Panc1 (cell line): ENCODE results near the gene SCN1B. TPM values are rescaled to one million over a fixed set of nuclear protein-coding genes. Genes with fewer than 3 reads are reported as not detected.

Source experiments
- ATAC-seq: fragments of 200-7000 bp; cut with Tn5 transposase; 2 replicates; pipeline ENCODE4 v1.9.1; 2020; ENCODE audit warnings: mild to moderate bottlenecking, moderate library complexity
- BruUV-seq: library from RNA; stranded (reverse); fragments of 400-500 nt; replicated peaks from 2 replicates; lab custom pipeline; 2021; lab: Mats Ljungman, UMichigan
- CTCF ChIA-PET: fragments of 300-600 bp; sonication (Branson Sonifier 250); formaldehyde crosslinking; loops from one replicate; lab custom pipeline; 2022; ENCODE audit warnings: antibody characterized with exemption; lab: Charles Lee
- POLR2A ChIA-PET: fragments of 300-600 bp; sonication (Branson Sonifier 250); formaldehyde crosslinking; loops from one replicate; lab custom pipeline; 2022; ENCODE audit warnings: antibody characterized with exemption; lab: Charles Lee
- DNase-seq: peaks from one replicate; pipeline ENCODE4 v3.0.0-alpha.2; 2010; ENCODE audit warnings: low read depth, low spot score
- H3K27ac ChIP-seq: 2 replicates; pipeline ENCODE4 v1.5.1; 2011; ENCODE audit warnings: mild to moderate bottlenecking, low read length, inconsistent platforms
- H3K27me3 ChIP-seq: fragments of 200-500 bp; sonication (Bioruptor generic); 2 replicates; pipeline ENCODE4 v1.6.0; 2014; ENCODE audit warnings: low read length, inconsistent platforms; ENCODE audit not compliant: control insufficient read depth, insufficient read depth
- H3K36me3 ChIP-seq: fragments of 200-500 bp; sonication (Bioruptor generic); 2 replicates; pipeline ENCODE4 v1.5.1; 2014; ENCODE audit warnings: inconsistent platforms, mild to moderate bottlenecking, low read length, moderate library complexity; ENCODE audit not compliant: control insufficient read depth, insufficient read depth
- H3K4me1 ChIP-seq: 2 replicates; pipeline ENCODE4 v1.5.1; 2011; ENCODE audit warnings: inconsistent platforms, mild to moderate bottlenecking, low read length, moderate library complexity; ENCODE audit not compliant: control insufficient read depth, insufficient read depth
- H3K4me3 ChIP-seq, 2 experiments: 2 replicates each; pipeline ENCODE4 v1.5.1; 2011 to 2012; ENCODE audit warnings: low read depth in 2 of 2, low read length in 2 of 2, mild to moderate bottlenecking in 2 of 2, inconsistent platforms in 1 of 2, moderate library complexity in 1 of 2
- H3K9me3 ChIP-seq: fragments of 200-500 bp; sonication (Bioruptor generic); 2 replicates; pipeline ENCODE4 v1.5.1; 2014; ENCODE audit warnings: low read depth, mild to moderate bottlenecking, inconsistent platforms, low read length, moderate library complexity; ENCODE audit not compliant: control insufficient read depth, insufficient read depth
- CTCF ChIP-seq: fragments of 450-650 bp; IDR thresholded peaks from 2 replicates; pipeline ENCODE4 v1.5.1; 2017; ENCODE audit warnings: mild to moderate bottlenecking
- POLR2AphosphoS5 ChIP-seq: IDR thresholded peaks from 2 replicates; pipeline ENCODE4 v1.6.1; 2012; ENCODE audit warnings: mild to moderate bottlenecking, low read depth, low read length, moderate library complexity
- REST ChIP-seq, 2 experiments: IDR thresholded peaks; 2 replicates each; pipeline ENCODE4 v1.6.1; 2011 to 2012; ENCODE audit warnings: low read depth in 2 of 2, control low read depth in 1 of 2, low read length in 1 of 2, mild to moderate bottlenecking in 1 of 2, moderate library complexity in 1 of 2; ENCODE audit not compliant: insufficient read depth in 1 of 2
- SIN3A ChIP-seq: IDR thresholded peaks from 2 replicates; pipeline ENCODE4 v1.6.1; 2012; ENCODE audit warnings: low read depth, mild to moderate bottlenecking, low read length, moderate library complexity, borderline replicate concordance; ENCODE audit not compliant: insufficient read depth
- TCF7L2 ChIP-seq: IDR thresholded peaks from 2 replicates; pipeline ENCODE4 v1.6.1; 2011; ENCODE audit warnings: mild to moderate bottlenecking, low read depth, low read length, inconsistent platforms
- in situ Hi-C: cut with HindIII; loops from 2 replicates; pipeline ENCODE4 v1.10.0; 2016; ENCODE audit warnings: low sequenced_read_pairs, low pct_unique_long_range_greater_than_20kb
- intact Hi-C: fragments of 100-400 bp; cut with micrococcal nuclease; formaldehyde crosslinking; loops from one replicate; pipeline ENCODE4 v1.10.0; 2022; ENCODE audit not compliant: unreplicated experiment
- total RNA-seq: library from RNA; stranded (reverse); gene quantifications from one replicate; pipeline ENCODE4 v1.2.1, GENCODE V29; 2021; ENCODE audit not compliant: unreplicated experiment

The SCN1B gene
- total RNA-seq, 1 experiment from 2014 or later: 4.6 TPM

DNA sequence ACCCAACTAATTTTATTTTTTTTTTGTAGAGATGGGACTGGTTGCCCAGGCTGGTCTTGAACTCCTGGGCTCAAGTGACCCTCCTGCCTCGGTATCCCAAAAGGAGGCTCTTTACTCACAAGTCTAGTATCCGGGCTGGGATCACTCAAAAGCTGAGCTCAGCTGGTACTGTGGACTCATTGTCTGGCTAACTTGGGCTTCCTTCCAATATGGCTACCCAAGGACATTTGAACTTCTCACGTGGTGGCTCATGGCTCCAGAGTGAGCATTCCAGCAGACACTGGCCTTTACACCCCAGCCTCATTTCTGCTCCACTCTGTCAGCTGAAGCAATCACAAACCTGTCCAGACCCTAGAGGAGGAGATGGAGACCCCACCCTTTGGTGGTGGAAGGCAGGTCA lies 40.2 kb downstream of the SCN1B start:
- ATAC-seq (no peak), DNase-seq (no peak)
- POLR2A ChIA-PET: no interaction called here
- BruUV-seq: no TSS peak
- in situ Hi-C loops (no loop called here), intact Hi-C loops (no loop called here)
- Histone ChIP-seq H3K36me3 (no peaks in the 10 kb centered on the region), H3K27ac (no peak overlapping the region), H3K9me3 (peaks cover 4% of the 10 kb centered on the region; the same call in 1 of the 2 replicates), H3K4me3 (no peak overlapping the region), H3K27me3 (no peaks in the 10 kb centered on the region), H3K4me1 (no peaks in the 10 kb centered on the region)
- CTCF ChIA-PET: no interaction called here
- no peak for TF ChIP-seq SIN3A
- no peak for TF ChIP-seq TCF7L2

DNA sequence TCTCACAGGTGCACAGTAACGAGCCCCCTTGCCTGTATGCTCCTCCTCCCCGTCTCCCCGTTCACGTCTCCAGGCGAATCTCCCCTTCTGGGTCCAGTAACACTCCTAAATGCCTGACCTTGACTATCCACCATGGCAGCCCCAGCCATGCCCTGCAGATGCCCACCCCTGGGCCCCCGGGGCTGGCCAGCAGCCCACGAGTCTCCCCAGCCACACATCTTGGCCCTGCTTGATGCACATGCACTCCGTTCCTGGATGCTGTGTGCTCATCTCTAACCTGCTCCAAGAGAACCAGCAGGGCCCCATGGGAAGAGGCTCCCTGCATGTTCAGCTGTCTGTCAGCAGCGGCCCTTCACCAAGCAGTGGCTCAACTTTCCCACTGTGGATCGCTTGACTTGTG lies 43.2 kb downstream of the SCN1B start:
- in situ Hi-C loops: no loop called here
- ChIA-PET POLR2A (no interaction called here), CTCF (no interaction called here)
- TF ChIP-seq POLR2AphosphoS5 (no peak), SIN3A (no peak), CTCF (no peak), REST (IDR thresholded peaks at IDR 0.05; ENCODE audit: insufficient read depth in 1 of 2, low read depth in 2 of 2, low read length in 1 of 2) (no peak), TCF7L2 (no peak)
- H3K9me3 ChIP-seq: peaks cover 4% of the 10 kb centered on the region; the same call in 1 of the 2 replicates
- H3K36me3 ChIP-seq: no peaks in the 10 kb centered on the region
- no peak overlapping the region for H3K27ac ChIP-seq
- no peak overlapping the region for H3K4me3 ChIP-seq
- BruUV-seq: no TSS peak
- no peaks in the 10 kb centered on the region for H3K4me1 ChIP-seq
- DNase-seq: no peak
- intact Hi-C loops: no loop called here
- ATAC-seq: no peak
- H3K27me3 ChIP-seq: no peaks in the 10 kb centered on the region; the same call in 1 of the 2 replicates

GRCh38 chr19:35073941-35074340 lies 43.7 kb downstream of the SCN1B start:
- intact Hi-C loops (no loop called here), in situ Hi-C loops (no loop called here)
- peak; percentile 18; the same call in 1 of the 2 replicates for ATAC-seq
- Histone ChIP-seq H3K36me3 (no peaks in the 10 kb centered on the region), H3K4me3 (no peak overlapping the region), H3K4me1 (no peaks in the 10 kb centered on the region), H3K9me3 (peaks cover 4% of the 10 kb centered on the region; the same call in 1 of the 2 replicates), H3K27ac (no peak overlapping the region), H3K27me3 (no peaks in the 10 kb centered on the region; the same call in 1 of the 2 replicates)
- ChIA-PET POLR2A (no interaction called here), CTCF (no interaction called here)
- TF ChIP-seq SIN3A (no peak), TCF7L2 (no peak), CTCF (no peak), POLR2AphosphoS5 (no peak), REST (IDR thresholded peaks at IDR 0.05; ENCODE audit: insufficient read depth in 1 of 2, low read depth in 2 of 2, low read length in 1 of 2) (no peak)
- BruUV-seq: no TSS peak
- no peak for DNase-seq
